HL-60 (cell line): Measurements from ENCODE around the gene ROR1.

Experiments used
- CTCF ChIP-seq: IDR thresholded peaks from one replicate; pipeline ENCODE4 v1.5.1; 2011; ENCODE audit warnings: low read length, control low read depth, inconsistent platforms; ENCODE audit not compliant: insufficient read depth
- GABPA ChIP-seq: IDR thresholded peaks from 2 replicates; pipeline ENCODE4 v1.6.1; 2012; ENCODE audit warnings: low read depth
- POLR2AphosphoS5 ChIP-seq: IDR thresholded peaks from 2 replicates; pipeline ENCODE4 v1.6.1; 2012; ENCODE audit warnings: low read depth
- REST ChIP-seq: IDR thresholded peaks from 2 replicates; pipeline ENCODE4 v1.6.1; 2012; ENCODE audit warnings: low read depth; ENCODE audit not compliant: insufficient replicate concordance

- TF ChIP-seq CTCF (no peak), GABPA (no peak), POLR2AphosphoS5 (no peak), REST (no peak)
Measured at GRCh38 chr1:63977466-63977865, 203.6 kb downstream of the ROR1 start.
